Measurements from ENCODE around the gene GINS2. TPM values are rescaled to one million over a fixed set of nuclear protein-coding genes. Genes with fewer than 3 reads are reported as not detected.

Gene GINS2
- total and polyA plus RNA-seq, 2 donors (not counting 1 experiment from before 2014, with no cell fraction given), result 1.8 to 5.5 TPM

DNA sequence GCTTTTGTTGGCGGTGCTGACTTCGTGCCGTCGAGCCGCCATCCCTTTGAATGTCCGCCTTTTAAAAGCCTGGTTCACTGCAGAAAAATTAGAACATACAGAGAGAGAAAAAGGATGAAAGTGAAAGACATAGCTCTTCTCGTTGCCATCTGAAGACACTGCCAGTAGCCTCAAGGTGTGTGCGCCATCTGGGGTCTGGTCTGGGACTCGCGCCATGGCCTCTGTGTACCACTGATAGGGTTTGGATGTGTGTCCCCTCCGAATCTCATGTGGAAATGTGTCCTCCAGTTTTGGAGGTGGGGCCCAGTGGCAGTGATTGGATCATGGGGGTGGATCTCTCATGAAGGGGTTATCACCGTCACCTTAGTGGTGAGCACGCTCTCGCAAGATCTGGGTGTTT, 60.1 kb downstream of the GINS2 start:
- no peaks in the 10 kb centered on the region for H4K20me1 ChIP-seq (ENCODE audit: control insufficient read depth, extremely low read depth, insufficient read depth, low read length)
- no peak for DNase-seq (ENCODE audit: low read depth in 2 of 2)
- H3K9me3 ChIP-seq (ENCODE audit: control insufficient read depth, insufficient read depth, low read depth, low read length), result no peaks in the 10 kb centered on the region
- H3K9ac ChIP-seq (ENCODE audit: insufficient read depth, low read length), result no peak overlapping the region
- H3K4me1 ChIP-seq (ENCODE audit: control insufficient read depth, extremely low read depth, insufficient read depth, low read length), result no peaks in the 10 kb centered on the region
- H3K27ac ChIP-seq (ENCODE audit: insufficient read depth, low read length), result no peak overlapping the region
- H3K4me3 ChIP-seq (replicated peaks in 1 of 4; ENCODE audit: control extremely low read depth in 1 of 4, insufficient read depth in 1 of 4, low read depth in 3 of 4, low read length in 4 of 4), result no peak overlapping the region
- peaks cover 4% of the 10 kb centered on the region for H3K79me2 ChIP-seq (ENCODE audit: control insufficient read depth, insufficient read depth, low read length)
- no peak overlapping the region for H2AFZ ChIP-seq (ENCODE audit: low read length)
- H3K4me2 ChIP-seq (ENCODE audit: extremely low read depth, insufficient read depth, low read length), result no peak overlapping the region
- TF ChIP-seq EZH2 (IDR thresholded peaks at IDR 0.05; ENCODE audit: low read length, missing control alignments), result no peak
- TF ChIP-seq, protein P1, sequence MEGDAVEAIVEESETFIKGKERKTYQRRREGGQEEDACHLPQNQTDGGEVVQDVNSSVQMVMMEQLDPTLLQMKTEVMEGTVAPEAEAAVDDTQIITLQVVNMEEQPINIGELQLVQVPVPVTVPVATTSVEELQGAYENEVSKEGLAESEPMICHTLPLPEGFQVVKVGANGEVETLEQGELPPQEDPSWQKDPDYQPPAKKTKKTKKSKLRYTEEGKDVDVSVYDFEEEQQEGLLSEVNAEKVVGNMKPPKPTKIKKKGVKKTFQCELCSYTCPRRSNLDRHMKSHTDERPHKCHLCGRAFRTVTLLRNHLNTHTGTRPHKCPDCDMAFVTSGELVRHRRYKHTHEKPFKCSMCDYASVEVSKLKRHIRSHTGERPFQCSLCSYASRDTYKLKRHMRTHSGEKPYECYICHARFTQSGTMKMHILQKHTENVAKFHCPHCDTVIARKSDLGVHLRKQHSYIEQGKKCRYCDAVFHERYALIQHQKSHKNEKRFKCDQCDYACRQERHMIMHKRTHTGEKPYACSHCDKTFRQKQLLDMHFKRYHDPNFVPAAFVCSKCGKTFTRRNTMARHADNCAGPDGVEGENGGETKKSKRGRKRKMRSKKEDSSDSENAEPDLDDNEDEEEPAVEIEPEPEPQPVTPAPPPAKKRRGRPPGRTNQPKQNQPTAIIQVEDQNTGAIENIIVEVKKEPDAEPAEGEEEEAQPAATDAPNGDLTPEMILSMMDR (conservative IDR thresholded peaks at IDR 0.05 in 1 of 2, IDR thresholded peaks at IDR 0.05 in 1 of 2; ENCODE audit: low read depth in 1 of 2, low read length in 2 of 2), result no peak
- H3K27me3 ChIP-seq (ENCODE audit: control insufficient read depth, insufficient read depth, low read length), result no peaks in the 10 kb centered on the region
- no peaks in the 10 kb centered on the region for H3K36me3 ChIP-seq (ENCODE audit: control insufficient read depth, insufficient read depth, low read length)

DNA sequence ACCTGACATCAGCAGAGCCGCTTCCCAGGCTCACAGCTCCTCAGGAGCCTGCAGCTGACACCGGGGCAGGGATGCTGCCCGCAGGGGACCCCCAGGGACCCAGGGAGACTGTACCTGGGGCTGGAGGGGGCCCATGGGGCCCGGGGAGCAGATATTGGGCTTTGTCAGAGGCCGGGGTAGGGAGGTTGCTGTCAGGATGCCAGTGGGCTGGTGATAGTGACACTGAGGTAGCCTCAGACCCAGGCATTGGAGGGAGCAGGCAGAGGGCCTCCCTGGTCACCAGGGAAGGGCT, 60.5 kb downstream of the GINS2 start:
- no peaks in the 10 kb centered on the region for H3K4me1 ChIP-seq (ENCODE audit: control insufficient read depth, extremely low read depth, insufficient read depth, low read length)
- H3K4me2 ChIP-seq (ENCODE audit: extremely low read depth, insufficient read depth, low read length), result no peak overlapping the region
- no peak for DNase-seq (ENCODE audit: low read depth in 2 of 2)
- H3K27me3 ChIP-seq (ENCODE audit: control insufficient read depth, insufficient read depth, low read length), result no peaks in the 10 kb centered on the region
- H3K27ac ChIP-seq (ENCODE audit: insufficient read depth, low read length), result no peak overlapping the region
- no peaks in the 10 kb centered on the region for H3K36me3 ChIP-seq (ENCODE audit: control insufficient read depth, insufficient read depth, low read length)
- no peaks in the 10 kb centered on the region for H3K9me3 ChIP-seq (ENCODE audit: control insufficient read depth, insufficient read depth, low read depth, low read length)
- H3K9ac ChIP-seq (ENCODE audit: insufficient read depth, low read length), result no peak overlapping the region
- no peak overlapping the region for H2AFZ ChIP-seq (ENCODE audit: low read length)
- TF ChIP-seq, protein P1 (conservative IDR thresholded peaks at IDR 0.05 in 1 of 2, IDR thresholded peaks at IDR 0.05 in 1 of 2; ENCODE audit: low read depth in 1 of 2, low read length in 2 of 2), result no peak
- TF ChIP-seq EZH2 (IDR thresholded peaks at IDR 0.05; ENCODE audit: low read length, missing control alignments), result no peak
- H3K4me3 ChIP-seq (replicated peaks in 1 of 4; ENCODE audit: control extremely low read depth in 1 of 4, insufficient read depth in 1 of 4, low read depth in 3 of 4, low read length in 4 of 4), result no peak overlapping the region
- H3K79me2 ChIP-seq (ENCODE audit: control insufficient read depth, insufficient read depth, low read length), result peaks cover 6% of the 10 kb centered on the region
- H4K20me1 ChIP-seq (ENCODE audit: control insufficient read depth, extremely low read depth, insufficient read depth, low read length), result no peaks in the 10 kb centered on the region

DNA sequence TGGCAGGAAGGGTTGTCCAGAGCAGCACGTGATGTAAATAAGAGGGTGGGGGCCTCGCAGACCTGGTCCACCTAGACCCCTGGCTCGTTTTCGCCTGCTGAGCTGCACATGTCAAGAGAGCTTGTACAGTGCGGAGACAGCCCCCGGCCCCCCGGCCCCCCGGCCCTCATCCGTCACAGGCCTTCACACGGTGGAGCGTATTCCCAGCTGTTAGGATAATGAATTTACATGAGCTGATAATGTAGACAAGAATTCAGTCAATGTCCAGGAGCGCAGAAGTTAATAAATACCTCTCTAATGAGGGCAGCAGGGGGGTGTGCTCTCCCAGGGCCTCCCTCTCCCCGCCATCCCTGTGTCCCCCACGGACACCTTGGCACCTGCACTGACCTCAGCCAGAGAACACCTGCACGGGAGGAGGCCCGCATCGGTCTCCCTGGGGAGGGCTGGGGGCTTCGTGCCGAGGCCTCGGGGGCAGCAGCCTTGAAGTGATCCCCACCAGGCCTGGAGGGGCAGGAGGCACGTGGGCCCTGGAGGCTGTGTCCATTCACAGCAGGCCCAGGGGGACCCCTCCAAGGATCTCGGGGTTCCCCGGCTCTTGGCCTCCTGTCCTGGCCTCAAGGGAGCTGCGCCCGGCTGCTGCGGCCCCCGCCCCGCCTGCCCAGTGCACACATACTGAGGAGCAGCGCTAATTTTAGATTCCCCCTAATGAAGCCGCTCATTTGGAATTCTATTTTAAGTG, 61.1 kb downstream of the GINS2 start:
- H3K4me1 ChIP-seq (ENCODE audit: control insufficient read depth, extremely low read depth, insufficient read depth, low read length), result no peaks in the 10 kb centered on the region
- no peaks in the 10 kb centered on the region for H3K9me3 ChIP-seq (ENCODE audit: control insufficient read depth, insufficient read depth, low read depth, low read length)
- H3K4me3 ChIP-seq (replicated peaks in 1 of 4; ENCODE audit: control extremely low read depth in 1 of 4, insufficient read depth in 1 of 4, low read depth in 3 of 4, low read length in 4 of 4), result no peak overlapping the region
- no peak overlapping the region for H3K9ac ChIP-seq (ENCODE audit: insufficient read depth, low read length)
- H3K27ac ChIP-seq (ENCODE audit: insufficient read depth, low read length), result no peak overlapping the region
- no peak for DNase-seq (ENCODE audit: low read depth in 2 of 2)
- no peaks in the 10 kb centered on the region for H4K20me1 ChIP-seq (ENCODE audit: control insufficient read depth, extremely low read depth, insufficient read depth, low read length)
- H3K4me2 ChIP-seq (ENCODE audit: extremely low read depth, insufficient read depth, low read length), result no peak overlapping the region
- H3K36me3 ChIP-seq (ENCODE audit: control insufficient read depth, insufficient read depth, low read length), result no peaks in the 10 kb centered on the region
- TF ChIP-seq, protein P1 (conservative IDR thresholded peaks at IDR 0.05 in 1 of 2, IDR thresholded peaks at IDR 0.05 in 1 of 2; ENCODE audit: low read depth in 1 of 2, low read length in 2 of 2), result no peak
- TF ChIP-seq EZH2 (IDR thresholded peaks at IDR 0.05; ENCODE audit: low read length, missing control alignments), result no peak
- no peak overlapping the region for H2AFZ ChIP-seq (ENCODE audit: low read length)
- no peaks in the 10 kb centered on the region for H3K27me3 ChIP-seq (ENCODE audit: control insufficient read depth, insufficient read depth, low read length)
- peaks cover 6% of the 10 kb centered on the region for H3K79me2 ChIP-seq (ENCODE audit: control insufficient read depth, insufficient read depth, low read length)

Data from fibroblast of lung (primary cell).